HG02943 (cell line): ENCODE measurements around the gene COX7A2L.

Experiments used
- ATAC-seq: cut with Tn5 transposase; IDR thresholded peaks from one replicate; pipeline ENCODE4 v1.9.1; 2021; ENCODE audit warnings: mild to moderate bottlenecking, low read depth, moderate library complexity; ENCODE audit not compliant: unreplicated experiment

Gene COX7A2L

DNA sequence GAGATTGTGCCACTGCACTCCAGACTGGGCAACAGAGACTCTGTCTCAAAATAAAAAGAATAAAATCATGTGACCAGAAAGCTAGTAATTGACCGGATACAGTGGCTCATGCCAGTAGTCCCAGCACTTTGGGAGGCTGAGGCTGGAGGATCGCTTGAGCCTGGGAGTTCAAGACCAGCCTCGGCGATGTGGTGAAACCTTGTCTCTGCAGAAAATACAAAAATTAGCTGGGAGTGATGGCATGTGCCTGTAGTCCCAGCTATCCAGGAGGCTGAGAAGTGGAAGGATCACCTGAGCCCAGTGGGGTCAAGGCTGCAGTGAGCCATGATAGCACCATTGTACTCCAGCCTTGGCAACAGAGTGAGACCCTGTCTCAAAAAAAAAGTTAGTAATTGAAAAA is 36.8 kb downstream of the COX7A2L start:
- no peak for ATAC-seq

DNA sequence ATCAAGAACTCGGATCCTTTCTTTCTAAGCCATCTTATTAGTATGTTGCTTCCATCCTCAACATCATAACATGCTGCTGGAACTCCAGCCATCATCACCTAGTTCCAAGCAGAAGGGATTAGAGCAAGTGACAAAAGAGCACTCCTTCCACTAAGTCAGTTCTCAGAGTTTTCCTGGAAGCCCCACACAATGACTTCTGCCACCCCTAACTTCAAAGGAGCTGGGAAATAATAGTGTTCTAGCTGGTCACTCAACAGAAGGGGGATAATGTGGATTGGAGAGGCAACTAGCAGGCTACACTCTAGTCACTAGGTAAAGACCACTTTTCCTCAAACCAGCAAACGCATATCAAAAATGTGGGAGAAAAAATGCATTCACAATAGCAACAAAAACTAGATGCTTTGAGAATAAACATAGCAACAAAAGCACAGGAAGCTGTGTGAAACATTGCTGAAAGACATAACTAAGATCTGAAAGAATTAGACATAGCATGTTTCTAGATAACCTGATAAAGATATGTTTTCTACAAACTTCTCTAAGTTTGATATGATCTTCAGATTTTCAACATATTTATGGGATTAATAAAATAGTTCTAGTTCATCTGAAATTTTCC is 39.5 kb downstream of the COX7A2L start:
- ATAC-seq: no peak

DNA sequence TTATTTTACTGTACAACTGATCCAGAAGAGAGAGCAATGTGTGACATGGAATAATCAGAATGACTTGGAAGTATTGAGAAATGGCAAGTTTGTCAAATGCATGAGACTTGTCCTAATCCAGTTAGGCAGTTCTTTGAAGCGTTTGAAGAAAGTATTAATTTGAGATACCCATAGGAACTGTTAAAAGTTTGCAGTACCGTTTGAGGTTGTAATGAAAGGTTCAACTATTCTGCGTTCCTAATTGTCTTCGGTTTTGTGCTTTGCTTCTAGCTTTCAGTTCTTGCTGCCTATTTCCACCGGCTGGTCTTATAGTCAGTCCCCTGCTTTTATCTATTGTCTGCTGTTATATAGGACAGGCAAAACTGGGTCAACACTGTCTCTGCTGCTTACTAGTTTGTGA is 41.8 kb downstream of the COX7A2L start:
- ATAC-seq: no peak

DNA sequence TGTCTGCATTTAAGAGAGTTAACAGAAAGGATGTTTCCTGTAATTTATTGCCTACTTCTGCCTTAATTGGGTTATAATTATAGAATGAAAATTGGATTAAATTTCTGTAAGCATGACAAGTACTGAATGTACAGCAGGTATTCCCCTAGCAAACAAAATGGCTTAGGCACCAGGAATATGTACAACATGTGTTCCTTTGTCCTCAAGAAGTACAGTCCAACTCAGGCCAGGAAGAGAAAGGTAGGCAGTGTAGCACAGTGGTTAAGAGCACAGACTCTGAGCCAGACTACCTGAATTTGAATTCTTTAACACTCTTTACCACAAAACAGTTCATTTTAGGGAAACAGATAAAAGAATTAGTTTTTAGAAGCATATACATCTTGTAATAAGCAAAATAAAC is 43.1 kb downstream of the COX7A2L start:
- ATAC-seq: no peak

DNA sequence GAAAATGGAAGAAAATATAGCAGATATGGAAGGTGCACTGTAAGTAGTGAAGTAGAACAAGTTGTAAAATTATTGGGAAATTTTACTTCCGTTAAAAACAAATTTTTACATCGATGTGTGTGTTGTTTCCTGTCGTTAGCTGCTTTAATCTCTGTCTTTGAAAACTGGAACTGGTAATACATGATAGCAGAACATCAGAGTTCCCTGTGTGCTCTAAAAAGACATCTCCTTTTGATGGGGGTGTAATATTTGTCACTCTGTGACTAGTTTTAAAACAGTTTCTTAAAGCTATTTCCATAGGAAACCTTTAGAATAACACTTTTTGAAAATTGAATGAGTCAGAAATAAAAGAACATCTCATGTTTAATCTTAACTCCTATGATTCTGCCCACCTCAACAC is 43.5 kb downstream of the COX7A2L start:
- ATAC-seq: no peak

DNA sequence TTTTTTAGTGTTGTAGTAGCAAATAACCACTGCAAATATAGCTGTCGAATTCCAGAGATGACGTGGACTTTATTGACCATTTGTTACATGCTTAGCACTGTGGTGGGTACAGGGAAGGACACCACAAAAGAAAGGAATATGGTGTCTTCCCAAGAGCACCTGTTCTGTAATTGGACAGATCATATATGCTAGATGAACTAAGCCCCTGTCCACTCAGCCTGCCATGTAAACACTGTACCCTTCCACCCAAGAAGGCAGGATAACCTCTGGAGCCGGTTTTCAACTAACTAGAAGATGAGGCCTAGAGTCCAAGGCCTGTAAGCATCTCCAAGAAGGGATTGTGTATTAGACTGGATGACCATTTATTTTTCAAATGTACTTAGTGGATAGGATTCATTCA is 44.1 kb downstream of the COX7A2L start:
- no peak for ATAC-seq

DNA sequence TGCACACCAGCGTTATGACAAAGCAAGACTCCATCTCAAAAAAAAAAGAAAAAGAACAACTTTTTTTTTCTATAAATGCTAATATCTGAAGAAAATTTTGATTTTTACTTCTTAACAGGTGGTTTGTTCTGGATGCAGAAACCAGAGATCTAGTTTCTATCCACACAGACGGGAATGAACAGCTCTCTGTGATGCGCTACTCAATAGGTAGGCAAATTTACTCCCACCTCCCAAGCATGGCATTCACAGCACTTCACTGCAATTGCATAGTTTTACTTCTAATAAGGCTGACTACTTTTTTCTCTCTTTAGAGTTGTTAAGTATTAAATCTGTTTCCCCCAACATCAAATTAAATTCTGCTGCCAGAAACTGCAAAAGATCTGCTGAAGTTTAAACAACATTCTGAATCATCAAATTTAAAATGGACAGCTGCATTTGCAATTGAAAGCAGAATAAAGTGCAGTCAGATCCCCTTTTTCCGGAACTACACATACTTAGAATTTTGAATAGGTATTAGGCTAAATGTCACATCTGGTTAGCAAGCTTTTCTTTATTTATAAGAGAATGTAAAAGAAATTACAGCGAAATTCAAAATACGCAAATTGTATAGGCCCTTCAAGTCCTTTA is 45.1 kb downstream of the COX7A2L start:
- ATAC-seq: no peak

DNA sequence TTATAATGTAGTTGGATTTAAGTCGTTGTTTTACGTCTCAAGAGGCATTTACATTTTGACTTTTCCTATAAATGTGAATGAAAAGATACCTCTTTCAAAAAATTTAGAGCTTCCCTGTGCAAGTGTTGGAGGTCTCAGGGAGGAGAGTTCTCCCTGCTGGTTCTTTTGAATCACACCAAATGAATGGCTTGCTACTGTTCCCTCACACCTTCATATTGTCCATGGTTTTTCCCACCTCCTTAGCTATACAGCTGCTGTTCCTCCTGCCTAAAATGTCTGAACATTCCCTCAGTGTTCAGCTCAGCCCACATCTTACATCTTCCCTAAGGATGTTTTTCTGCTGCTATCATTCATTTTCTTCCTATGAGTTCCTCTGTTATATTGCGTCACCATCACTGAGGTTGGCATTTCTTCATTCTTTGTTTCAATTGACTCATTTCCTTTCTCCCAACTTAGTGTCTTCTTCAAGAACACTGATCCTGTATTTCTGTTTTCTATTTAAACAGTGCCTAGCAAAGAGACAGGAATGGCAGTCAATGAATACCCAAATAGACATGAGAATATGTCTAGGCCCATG is 46.0 kb downstream of the COX7A2L start:
- no peak for ATAC-seq

DNA sequence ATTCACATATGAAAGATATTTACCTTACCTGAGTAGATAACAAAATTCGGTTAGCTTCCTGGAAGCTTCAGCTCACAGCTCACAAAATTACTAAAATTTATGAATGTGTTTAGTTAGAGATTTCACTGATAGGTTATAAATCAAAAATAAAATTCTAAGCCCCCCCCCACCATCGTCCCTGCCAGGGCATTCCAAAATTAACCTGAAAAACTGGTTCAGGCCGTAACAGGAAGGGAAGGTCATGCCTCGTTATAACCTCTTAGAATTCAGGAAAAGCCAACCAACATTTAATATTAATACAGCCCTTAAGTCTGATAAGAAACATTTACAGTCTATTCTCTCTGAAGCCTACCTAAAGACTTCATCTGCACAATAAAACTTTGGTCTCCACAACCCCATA is 48.9 kb downstream of the COX7A2L start:
- ATAC-seq: no peak

DNA sequence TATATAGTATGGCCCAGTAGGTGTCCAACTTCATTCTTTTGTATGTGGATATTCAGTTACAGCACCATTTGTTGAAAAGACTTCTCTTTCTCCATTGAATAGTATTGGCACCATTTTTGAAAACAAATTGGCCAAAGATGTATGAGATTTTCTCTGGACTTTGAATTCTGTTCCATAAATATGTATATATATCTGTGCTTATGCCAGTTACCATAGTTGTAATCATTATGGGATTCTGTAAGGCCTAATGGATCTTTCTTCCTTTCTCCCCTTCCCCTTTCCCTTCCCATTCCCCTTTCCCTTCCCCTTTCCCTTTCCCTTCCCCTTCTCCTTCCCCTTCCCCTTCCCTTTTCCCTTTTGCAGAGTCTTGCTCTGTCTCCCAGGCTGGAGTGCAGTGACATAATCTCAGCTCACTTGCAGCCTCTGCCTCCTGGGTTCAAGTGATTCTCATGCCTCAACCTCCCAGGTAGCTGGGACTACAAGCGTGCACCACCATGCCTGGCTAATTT is 51.0 kb downstream of the COX7A2L start:
- no peak for ATAC-seq

DNA sequence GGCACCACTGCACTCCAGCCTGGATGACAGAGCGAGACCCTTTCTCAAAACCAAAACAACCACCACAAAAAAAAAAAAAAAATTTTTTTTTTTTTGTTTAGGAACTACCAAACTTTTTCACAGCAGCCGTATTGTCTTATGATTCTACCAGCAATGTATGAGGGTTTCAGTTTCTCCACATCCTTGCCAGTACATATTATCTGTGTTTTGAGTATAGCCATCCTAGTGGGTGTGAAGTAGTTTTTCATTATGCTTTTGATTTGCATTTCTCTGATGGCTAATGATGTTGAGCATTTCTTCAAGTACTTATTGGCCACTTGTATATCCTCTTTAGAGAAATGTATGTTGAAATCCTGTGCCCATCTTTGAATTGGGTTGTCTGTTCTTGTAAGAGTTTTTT is 51.7 kb downstream of the COX7A2L start:
- ATAC-seq: no peak

DNA sequence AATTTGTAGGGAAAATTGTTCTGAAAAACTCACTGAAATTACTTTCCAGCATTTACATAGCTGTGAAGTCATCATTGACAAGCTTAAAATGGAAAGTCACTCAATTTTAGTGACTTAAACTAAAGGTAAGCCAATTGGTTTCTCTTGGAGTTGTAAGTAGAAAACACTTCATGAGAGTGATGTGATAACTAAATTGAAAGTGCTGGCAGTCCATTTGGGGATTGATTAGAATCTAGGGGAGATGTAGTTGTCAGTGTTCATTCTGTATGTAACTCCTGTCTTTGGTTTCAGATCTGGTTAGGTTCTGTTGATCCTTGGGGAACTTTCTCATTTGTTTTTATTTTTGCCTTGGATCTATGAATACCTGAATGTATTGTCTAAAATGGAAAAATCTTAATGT is 53.8 kb downstream of the COX7A2L start:
- ATAC-seq: no peak

DNA sequence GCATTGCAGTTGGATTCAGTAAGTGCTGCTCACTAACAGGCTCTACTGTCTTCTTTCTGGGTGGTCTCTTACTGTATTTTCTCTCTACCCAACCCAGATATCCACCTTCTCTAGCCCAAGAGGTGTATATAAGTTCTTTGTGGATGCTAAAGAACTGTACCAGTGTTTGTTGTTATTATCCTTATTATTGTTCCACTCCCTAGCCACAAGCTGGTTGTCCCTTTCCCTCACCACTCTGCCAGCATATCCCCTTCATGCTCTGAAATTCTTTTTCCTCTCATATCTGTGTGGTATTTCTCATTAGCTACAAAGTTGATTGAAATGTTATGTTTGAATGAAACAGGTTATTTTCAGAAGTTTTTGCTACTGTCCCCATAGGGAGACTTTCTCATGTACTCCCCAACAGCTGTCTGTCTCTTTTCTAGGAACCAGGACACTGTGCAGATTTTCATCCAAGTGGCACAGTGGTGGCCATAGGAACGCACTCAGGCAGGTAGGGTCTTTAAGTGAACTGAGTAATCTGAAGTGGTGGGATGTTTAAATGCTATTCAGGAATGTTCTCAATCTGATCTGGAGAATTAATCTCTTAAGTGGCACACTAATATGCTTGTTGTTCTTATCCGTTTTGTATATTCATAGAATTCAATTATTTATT is 56.8 kb downstream of the COX7A2L start:
- no peak for ATAC-seq

DNA sequence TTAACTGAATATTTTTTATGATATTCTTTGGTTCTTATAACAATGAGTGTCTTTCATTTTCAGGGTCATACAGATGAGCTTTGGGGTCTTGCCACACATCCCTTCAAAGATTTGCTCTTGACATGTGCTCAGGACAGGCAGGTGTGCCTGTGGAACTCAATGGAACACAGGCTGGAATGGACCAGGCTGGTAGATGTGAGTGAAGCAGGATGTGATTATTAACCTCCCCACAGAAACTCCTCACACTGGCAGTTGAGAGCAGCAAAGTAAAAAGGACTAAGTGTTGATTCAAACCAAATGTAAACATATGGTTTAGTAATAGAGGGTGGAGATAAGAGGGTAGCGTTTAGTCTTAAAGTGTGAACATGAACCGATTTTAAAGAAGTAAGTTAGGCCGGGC is 57.8 kb downstream of the COX7A2L start:
- no peak for ATAC-seq

DNA sequence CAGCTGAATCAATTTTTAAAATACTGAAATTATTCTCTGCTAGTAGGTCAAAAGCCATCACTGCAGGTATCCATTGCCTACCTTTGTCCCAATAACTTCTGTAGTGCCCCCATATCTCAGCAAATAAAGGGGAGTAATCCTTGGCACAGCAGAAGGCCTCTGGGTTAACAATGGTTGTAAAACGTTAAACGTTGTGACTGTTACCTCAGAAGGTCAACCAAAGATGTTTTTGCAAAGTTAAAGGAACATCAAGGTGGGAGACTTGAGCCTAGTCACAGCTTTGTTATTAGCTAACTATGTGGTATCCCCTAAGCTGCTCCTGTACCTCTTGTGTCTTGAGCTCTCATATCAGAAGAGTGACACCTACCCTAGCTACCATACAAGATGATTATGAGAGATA is 60.5 kb downstream of the COX7A2L start:
- no peak for ATAC-seq
